H1 (cell line): ENCODE results near the gene CACNA1F. TPM values are rescaled to one million over a fixed set of nuclear protein-coding genes. Genes with fewer than 3 reads are reported as not detected.
A peak's percentile ranks its signal among the peaks of the same experiment; 100 is the strongest.

Experiments used
- KDM4A ChIP-seq: IDR thresholded peaks from one replicate; pipeline ENCODE4 v1.7.1; 2012; ENCODE audit warnings: low read depth, mild to moderate bottlenecking, moderate library complexity, low read length, inconsistent platforms; ENCODE audit not compliant: severe bottlenecking
- RAD21 ChIP-seq, 2 experiments: IDR thresholded peaks in 1 of 2; conservative IDR thresholded peaks in 1 of 2; 2 replicates each; pipeline ENCODE4 v1.6.1; 2011; ENCODE audit warnings: low read depth in 2 of 2, low read length in 2 of 2, improper control_type of control experiment in 1 of 2, inconsistent platforms in 1 of 2, mild to moderate bottlenecking in 1 of 2, moderate library complexity in 1 of 2
- SIN3A ChIP-seq, 2 experiments: IDR thresholded peaks in 1 of 2; conservative IDR thresholded peaks in 1 of 2; 2 replicates each; pipeline ENCODE4 v1.6.1; 2011 to 2012; ENCODE audit warnings: low read length in 2 of 2, improper control_type of control experiment in 1 of 2, low read depth in 1 of 2, mild to moderate bottlenecking in 1 of 2
- TCF12 ChIP-seq: IDR thresholded peaks from 2 replicates; pipeline ENCODE4 v1.6.1; 2011; ENCODE audit warnings: low read depth, mild to moderate bottlenecking, low read length
- TEAD4 ChIP-seq: IDR thresholded peaks from 2 replicates; pipeline ENCODE4 v1.6.1; 2012; ENCODE audit warnings: low read depth, low read length, inconsistent platforms, mixed read lengths
- polyA plus RNA-seq, 7 experiments: library from polyadenylated mRNA; depleted of rRNA in 3 of 7; stranded (reverse) in 5 of 7; unstranded in 2 of 7; fragments of >200 nt in 5 of 7; fragments of 200-250 nt in 2 of 7; gene quantifications; 1 replicate in 5 of 7; 2 replicates in 1 of 7; 4 replicates in 1 of 7; pipeline versions ENCODE4 v1.2.1 to v1.2.3, GENCODE V29; 2011 to 2013; ENCODE audit warnings: missing spikeins in 2 of 7, mixed read lengths in 2 of 7
- total RNA-seq: library from RNA; stranded (reverse); fragmentation: NEBNext Ultra II Directional; extraction: Animal tissue kit (Norgen Biotek cat#: 25700); gene quantifications from 2 replicates; pipeline ENCODE4 v1.2.1, GENCODE V29; 2021
- TF ChIP-seq, protein P1 (sequence below): IDR thresholded peaks from 2 replicates; pipeline ENCODE4 v1.6.1; 2012; ENCODE audit warnings: inconsistent platforms
- TF ChIP-seq, protein P2 (sequence below), 3 experiments: IDR thresholded peaks; 1 replicate in 2 of 3; 2 replicates in 1 of 3; pipeline versions ENCODE4 v1.5.1 to v1.6.1; 2011; ENCODE audit warnings: low read length in 3 of 3, mild to moderate bottlenecking in 3 of 3, inconsistent platforms in 2 of 3, low read depth in 1 of 3, moderate library complexity in 1 of 3; ENCODE audit not compliant: insufficient read depth in 1 of 3; ENCODE audit errors: control extremely low read depth in 1 of 3

The CACNA1F gene
- total and polyA plus RNA-seq, 2 of the 8 experiments (the other 6 are each of a cell fraction or from before 2014, with no cell fraction given): 0.59 to 0.84 TPM

DNA sequence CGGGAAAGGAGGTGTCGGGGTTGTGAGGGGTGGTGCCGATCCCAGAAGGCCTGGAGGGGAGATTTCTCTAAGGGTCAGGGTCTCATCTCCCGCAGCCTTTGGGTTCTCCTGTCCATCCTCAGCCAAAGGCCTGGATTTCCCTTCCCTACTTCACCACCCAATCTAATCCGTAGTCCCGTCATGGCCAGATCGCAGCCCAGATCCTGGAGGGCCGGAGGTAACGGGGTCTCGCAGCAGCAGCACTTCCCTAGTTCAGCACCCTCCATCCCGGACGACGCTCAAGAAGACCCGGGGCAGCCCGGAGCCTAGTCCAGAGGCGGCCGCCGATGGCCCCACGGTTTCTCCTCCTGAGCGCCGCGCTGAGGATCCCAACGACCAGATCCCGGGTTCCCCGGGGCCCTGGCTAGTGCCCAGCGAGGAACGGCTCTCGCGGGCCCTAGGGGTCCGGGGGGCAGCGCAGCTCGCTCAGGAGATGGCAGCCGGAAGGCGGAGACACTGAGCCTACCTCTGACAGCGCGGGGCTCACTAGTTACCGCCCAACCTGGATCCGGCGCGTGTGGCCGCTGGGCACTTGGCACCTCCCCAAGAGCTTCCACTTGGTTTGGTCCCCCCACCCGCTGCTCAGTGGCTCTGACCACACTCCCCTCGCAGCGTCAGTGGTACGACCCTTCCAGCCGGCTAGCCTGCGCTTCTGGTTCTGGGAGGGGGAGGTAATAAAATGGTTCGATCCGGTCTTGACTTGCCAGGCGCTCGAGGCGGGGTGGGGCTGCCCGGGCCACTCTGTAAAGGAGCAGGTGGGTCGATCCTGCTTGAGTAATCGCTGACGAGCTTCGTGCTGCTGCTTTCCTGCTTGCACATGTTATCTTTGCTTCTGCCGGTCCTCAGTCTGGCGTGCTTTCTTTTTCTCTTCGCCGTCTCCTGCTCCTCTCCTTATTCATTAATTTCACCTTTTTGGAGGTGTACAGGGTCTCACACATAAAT, 66.9 kb downstream of the CACNA1F start (continued):
- TF ChIP-seq, protein P1, sequence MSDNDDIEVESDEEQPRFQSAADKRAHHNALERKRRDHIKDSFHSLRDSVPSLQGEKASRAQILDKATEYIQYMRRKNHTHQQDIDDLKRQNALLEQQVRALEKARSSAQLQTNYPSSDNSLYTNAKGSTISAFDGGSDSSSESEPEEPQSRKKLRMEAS: peak; percentile 78
- TF ChIP-seq RAD21 (IDR thresholded peaks at IDR 0.05 in 1 of 2, conservative IDR thresholded peaks at IDR 0.05 in 1 of 2; ENCODE audit: low read depth in 2 of 2, low read length in 2 of 2) (peak; percentile 2 to 23; a peak in 2 of 4 replicates), TEAD4 (no peak), SIN3A (conservative IDR thresholded peaks at IDR 0.05 in 1 of 2, IDR thresholded peaks at IDR 0.05 in 1 of 2; ENCODE audit: low read depth in 1 of 2, low read length in 2 of 2) (peak; percentile 30 to 74; a peak in 2 of 4 replicates), KDM4A (peak; percentile 61), TCF12 (no peak)
- TF ChIP-seq, protein P2, sequence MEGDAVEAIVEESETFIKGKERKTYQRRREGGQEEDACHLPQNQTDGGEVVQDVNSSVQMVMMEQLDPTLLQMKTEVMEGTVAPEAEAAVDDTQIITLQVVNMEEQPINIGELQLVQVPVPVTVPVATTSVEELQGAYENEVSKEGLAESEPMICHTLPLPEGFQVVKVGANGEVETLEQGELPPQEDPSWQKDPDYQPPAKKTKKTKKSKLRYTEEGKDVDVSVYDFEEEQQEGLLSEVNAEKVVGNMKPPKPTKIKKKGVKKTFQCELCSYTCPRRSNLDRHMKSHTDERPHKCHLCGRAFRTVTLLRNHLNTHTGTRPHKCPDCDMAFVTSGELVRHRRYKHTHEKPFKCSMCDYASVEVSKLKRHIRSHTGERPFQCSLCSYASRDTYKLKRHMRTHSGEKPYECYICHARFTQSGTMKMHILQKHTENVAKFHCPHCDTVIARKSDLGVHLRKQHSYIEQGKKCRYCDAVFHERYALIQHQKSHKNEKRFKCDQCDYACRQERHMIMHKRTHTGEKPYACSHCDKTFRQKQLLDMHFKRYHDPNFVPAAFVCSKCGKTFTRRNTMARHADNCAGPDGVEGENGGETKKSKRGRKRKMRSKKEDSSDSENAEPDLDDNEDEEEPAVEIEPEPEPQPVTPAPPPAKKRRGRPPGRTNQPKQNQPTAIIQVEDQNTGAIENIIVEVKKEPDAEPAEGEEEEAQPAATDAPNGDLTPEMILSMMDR (IDR thresholded peaks at IDR 0.05; ENCODE audit: control extremely low read depth in 1 of 3, insufficient read depth in 1 of 3, low read depth in 1 of 3, low read length in 3 of 3): peak in 2 of 3 experiments; percentile 21 to 37; a peak in 3 of 4 replicates
